ENCODE data around the gene MRPS30.
"Not testable (repeated sequence)": the region's sequence is repeated elsewhere in the genome, so short reads cannot be mapped to it uniquely, and the experiment has no call there.

MRPS30 gene

GRCh38 chr5:44821164-44821563 is 12.4 kb downstream of the MRPS30 start:
- DNase-seq, result no peak

GRCh38 chr5:44824662-44825061 is 15.9 kb downstream of the MRPS30 start:
- not testable (repeated sequence) for DNase-seq

GRCh38 chr5:44827681-44828080 is 18.9 kb downstream of the MRPS30 start:
- no peak for DNase-seq

DNA sequence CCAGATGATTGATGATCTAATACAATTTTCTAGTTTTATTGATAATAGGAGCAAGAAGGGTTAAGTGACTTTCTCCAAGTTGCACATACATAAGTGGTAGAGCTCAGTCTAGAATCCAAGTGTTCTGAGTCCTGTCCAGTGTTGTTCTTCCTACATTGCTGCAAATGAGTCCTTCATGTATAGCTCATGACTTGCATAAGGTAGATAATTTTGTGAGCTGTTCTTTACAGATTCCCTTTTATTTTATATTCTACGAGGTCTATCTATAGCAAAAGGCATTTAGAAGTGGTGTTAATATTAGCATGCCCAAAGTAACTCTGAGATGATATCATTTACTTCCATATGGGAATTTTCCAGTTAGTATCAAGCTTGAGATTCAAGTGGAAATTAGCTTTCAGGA is 20.0 kb downstream of the MRPS30 start:
- DNase-seq, result no peak

- no peak for DNase-seq
Measured at GRCh38 chr5:44830951-44831350, 22.2 kb downstream of the MRPS30 start.

DNA sequence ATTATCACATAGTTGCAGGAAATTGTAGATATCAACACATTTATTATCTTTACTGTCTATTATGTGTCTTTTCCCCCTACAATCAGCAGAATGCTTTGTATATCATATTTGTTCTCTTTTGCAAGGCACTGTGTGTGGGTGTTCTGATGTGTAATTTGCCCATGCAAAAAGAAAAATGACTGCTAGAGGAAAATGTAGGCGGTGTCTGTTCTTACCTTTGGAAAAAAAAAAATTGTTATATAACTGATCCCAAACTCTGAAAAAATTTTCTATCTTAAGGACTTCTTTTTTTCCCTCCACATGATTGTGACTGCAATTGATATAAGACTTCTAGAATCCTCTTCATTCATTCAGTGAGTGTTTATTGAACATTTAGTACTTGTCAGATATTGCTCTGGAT is 24.5 kb downstream of the MRPS30 start:
- no peak for DNase-seq

DNA sequence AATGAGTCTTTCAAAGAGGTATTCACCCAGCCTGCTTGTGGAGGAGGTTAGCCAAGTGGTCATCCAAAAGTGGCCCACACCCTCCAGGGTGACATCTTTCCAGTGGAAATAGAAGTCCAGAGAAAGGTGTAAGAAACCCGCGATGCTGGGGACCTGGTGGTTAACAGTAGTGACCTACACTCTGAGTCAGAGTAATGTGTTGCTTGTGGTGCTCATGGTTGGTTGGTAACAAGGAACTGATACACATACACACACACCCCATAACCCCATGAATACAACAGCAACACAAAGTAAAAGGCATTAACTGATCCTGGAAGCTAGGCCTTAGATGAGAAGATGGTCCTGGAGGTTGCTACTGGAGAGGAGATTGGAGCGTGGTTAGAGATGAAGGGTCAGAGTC is 26.9 kb downstream of the MRPS30 start:
- DNase-seq, result no peak

DNA sequence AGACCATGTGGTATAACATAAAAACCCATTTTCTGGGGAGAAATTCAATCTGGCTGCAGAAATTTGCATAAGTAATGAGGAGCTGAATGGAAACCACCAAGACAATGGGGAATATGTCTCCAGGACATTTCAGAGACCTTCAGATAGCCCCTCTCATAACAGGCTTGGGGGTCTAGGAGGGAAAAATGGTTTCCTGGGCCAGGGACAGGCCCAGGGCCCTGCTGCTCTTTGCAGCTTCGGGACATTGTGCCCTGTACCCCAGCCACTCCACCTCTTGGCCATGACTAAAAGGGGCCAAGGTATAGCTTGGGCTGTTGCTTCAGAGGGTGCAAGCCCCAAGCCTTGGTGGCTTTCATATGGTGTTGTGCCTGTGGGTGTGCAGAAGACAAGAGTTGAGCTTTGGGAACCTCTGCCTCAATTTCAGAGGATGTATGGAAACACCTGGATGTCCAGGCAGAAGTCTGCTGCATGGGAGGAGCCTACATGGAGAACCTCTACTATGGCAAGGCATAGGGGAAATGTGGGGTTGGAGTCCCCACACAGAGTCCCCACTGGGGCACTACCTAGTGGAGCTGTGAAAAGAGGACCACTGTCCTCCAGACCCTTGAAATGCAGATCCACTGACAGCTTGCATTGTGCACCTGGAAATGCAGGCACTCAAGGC is 30.4 kb downstream of the MRPS30 start:
- DNase-seq, result no peak

DNA sequence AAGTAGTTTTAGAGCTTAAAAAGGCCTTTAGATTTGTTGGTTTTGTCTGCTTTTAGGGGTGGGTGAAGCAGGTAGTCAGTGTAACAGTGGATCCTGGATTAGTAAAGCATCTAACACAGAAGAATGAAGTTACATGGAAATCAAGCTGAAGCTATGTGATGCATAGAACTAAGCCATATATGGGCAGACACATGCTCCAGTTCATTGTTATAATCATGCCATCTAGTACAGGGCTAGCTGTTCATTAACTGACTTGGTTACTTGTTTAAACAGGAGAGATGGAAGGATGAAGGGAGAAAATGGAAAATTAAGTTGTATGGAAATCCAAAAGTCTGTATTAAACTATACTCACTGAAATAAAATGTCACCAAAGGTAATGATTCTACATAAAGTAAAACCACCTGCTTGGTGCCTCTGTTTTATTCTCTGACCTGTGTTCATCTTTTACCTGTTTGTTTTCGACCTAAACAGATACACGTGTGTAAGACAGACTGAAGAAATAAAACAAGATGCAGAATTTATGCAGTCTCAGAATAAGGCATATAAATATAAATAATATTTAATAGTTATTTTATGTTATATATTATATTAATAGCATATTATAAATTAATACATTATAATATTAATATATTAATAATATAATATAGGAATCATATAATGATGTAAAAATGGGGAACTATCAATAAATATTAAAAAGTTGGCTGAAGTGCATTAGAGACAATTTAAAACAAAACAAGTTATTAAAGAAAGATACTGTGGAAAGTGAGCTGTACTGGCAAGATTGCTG is 33.9 kb downstream of the MRPS30 start:
- no peak for DNase-seq

DNA sequence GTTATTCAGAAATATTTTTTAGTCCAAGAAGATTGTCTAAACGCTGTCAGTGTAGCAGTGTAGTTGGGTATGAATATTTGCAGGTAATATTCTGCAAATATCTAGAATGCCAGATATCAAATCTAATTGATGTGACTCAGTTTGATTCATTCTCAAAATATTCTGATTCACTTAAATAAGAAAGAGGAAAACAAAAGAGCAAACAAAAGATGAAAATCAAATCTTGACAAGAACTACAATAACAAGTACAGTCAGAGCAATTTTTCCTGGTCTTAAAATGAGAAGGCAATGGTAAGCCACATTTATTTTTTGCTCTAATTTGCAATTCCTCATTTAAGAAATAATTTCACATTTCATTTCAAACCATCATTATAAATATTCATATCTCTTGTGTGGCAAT is 36.0 kb downstream of the MRPS30 start:
- no peak for DNase-seq

GRCh38 chr5:44845777-44846176 is 37.0 kb downstream of the MRPS30 start:
- no peak for DNase-seq

DNA sequence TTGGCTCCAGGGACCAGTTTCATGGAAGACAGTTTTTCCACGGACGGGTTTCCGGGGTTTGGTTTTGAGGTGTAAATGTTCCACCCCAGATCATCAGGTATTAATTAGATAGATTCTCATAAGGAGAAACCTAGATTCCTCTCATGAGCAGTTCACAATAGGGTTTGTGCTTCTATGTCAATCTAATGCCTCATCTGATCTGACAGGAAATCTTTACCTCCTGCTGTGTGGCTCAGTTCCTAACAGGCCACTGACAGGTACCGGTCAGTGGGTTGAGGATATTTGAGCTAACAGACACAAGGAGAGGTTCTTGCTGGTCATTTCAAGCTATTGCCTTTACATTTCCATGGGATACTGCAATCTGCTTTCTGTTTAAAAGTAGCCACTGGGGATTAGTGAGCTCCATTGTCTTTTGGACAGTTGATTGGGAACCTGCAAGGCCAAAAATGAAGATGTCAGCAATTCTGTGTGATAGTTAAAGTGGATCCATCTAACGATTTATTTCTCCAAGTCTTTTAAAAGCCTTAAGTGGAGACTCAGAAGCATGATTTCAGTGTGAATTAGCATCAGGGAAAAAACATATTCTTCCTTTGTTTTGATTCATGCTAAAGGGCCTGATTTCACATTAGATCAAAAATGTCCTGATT is 38.6 kb downstream of the MRPS30 start:
- no peak for DNase-seq

GRCh38 chr5:44860267-44860666 is 51.5 kb downstream of the MRPS30 start:
- DNase-seq, result no peak

GRCh38 chr5:44862808-44863207 is 54.1 kb downstream of the MRPS30 start:
- no peak for DNase-seq

Measured in stimulated activated naive CD4-positive, alpha-beta T cell (primary cell).